Mammary epithelial cell (primary cell): ENCODE results near the gene GRM4.

Experiments used
- EZH2 ChIP-seq: IDR thresholded peaks from 2 replicates; pipeline ENCODE4 v1.6.1; 2012; ENCODE audit warnings: low read length, inconsistent platforms, borderline replicate concordance
- TF ChIP-seq, protein P1 (sequence below), 2 donors: IDR thresholded peaks in 1 of 2; conservative IDR thresholded peaks in 1 of 2; 2 replicates each; pipeline ENCODE4 v1.5.1; 2011 to 2012; ENCODE audit warnings: inconsistent platforms in 2 of 2, low read length in 2 of 2, mild to moderate bottlenecking in 2 of 2, control low read depth in 1 of 2, low read depth in 1 of 2; ENCODE audit not compliant: insufficient read depth in 1 of 2; ENCODE audit errors: extremely low read depth in 1 of 2

DNA sequence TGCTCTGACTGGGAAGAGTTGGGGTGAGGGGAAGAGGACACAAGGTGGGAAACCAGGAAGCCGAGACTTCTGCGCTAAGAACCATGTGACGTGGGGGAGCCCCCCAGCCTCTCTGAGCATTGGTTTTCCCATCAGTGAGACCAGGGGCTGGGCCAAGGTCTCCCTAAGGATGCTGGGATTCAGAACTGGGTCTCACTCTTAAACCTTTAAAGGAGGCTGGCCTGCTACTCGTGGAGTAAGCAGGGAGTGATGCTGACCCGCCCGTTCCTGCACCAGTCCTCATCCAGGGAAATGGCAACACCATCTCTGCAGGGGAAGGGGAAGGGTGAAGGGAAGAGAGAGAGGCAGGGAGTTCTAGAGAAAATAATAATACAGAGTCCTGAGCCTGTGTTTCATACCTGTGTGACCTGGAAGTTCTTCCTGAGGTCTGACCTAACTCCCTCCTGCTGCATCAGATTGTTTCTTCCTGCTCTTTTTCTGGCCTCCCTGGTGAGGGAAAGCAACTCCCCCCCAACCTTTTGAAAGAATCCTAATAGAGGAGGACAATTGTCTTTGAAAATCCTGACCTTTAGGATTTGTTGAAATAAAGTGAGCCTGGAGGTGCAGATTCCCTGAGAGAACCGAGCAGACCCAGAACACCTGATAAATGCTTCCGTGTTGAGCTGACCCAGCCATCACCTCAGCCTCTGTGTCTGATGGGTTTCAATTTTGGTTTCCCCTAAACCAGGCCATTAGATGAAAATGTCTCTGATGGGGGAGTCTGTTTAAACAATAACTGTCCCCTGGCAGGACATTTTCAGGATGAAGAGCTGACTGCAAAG is 3.0 kb upstream of the GRM4 start:
- TF ChIP-seq, protein P1, sequence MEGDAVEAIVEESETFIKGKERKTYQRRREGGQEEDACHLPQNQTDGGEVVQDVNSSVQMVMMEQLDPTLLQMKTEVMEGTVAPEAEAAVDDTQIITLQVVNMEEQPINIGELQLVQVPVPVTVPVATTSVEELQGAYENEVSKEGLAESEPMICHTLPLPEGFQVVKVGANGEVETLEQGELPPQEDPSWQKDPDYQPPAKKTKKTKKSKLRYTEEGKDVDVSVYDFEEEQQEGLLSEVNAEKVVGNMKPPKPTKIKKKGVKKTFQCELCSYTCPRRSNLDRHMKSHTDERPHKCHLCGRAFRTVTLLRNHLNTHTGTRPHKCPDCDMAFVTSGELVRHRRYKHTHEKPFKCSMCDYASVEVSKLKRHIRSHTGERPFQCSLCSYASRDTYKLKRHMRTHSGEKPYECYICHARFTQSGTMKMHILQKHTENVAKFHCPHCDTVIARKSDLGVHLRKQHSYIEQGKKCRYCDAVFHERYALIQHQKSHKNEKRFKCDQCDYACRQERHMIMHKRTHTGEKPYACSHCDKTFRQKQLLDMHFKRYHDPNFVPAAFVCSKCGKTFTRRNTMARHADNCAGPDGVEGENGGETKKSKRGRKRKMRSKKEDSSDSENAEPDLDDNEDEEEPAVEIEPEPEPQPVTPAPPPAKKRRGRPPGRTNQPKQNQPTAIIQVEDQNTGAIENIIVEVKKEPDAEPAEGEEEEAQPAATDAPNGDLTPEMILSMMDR (conservative IDR thresholded peaks at IDR 0.05 in 1 of 2, IDR thresholded peaks at IDR 0.05 in 1 of 2; ENCODE audit: extremely low read depth in 1 of 2, insufficient read depth in 1 of 2, low read depth in 1 of 2, low read length in 2 of 2), result no peak
- TF ChIP-seq EZH2, result no peak
